Keratinocyte (primary cell): ENCODE data around the gene CACNG4.

Experiments
- CTCF ChIP-seq, 3 experiments: IDR thresholded peaks in 1 of 3; conservative IDR thresholded peaks in 1 of 3; optimal IDR thresholded peaks in 1 of 3; 2 replicates in 2 of 3; 3 replicates in 1 of 3; pipeline versions ENCODE3 to v1.5.1; 2011; ENCODE audit warnings: low read length in 3 of 3, mild to moderate bottlenecking in 3 of 3, moderate library complexity in 2 of 3, control low read depth in 1 of 3, inconsistent platforms in 1 of 3; ENCODE audit not compliant: insufficient read depth in 2 of 3; ENCODE audit errors: extremely low read depth in 1 of 3
- EZH2 ChIP-seq: IDR thresholded peaks from one replicate; pipeline ENCODE4 v1.6.1; 2012; ENCODE audit warnings: inconsistent platforms, mild to moderate bottlenecking, low read length, moderate library complexity

GRCh38 chr17:66987059-66987616, 22.6 kb downstream of the CACNG4 start:
- no peak for TF ChIP-seq EZH2
- no peak for TF ChIP-seq CTCF (optimal IDR thresholded peaks at IDR 0.05 in 1 of 3, IDR thresholded peaks at IDR 0.05 in 1 of 3, conservative IDR thresholded peaks at IDR 0.05 in 1 of 3; ENCODE audit: extremely low read depth in 1 of 3, insufficient read depth in 2 of 3, low read length in 3 of 3)
